Activated T-cell treated with anti-CD3 and anti-CD28 coated beads for 24 hours (primary cell): ENCODE data around the gene SH3BP5.

Experiments used
- DNase-seq: peaks from one replicate; pipeline ENCODE4 v3.0.0-alpha.2; 2020; ENCODE audit warnings: low read depth

Gene SH3BP5

GRCh38 chr3:15276028-15276724 is 56.2 kb downstream of the SH3BP5 start:
- DNase-seq = no peak

- DNase-seq = no peak
Observed at GRCh38 chr3:15273227-15273626, 59.2 kb downstream of the SH3BP5 start.

GRCh38 chr3:15272426-15273196 is 59.8 kb downstream of the SH3BP5 start:
- DNase-seq = no peak

- peak; percentile 64 for DNase-seq
Observed at GRCh38 chr3:15271785-15272381, 60.5 kb downstream of the SH3BP5 start.

- DNase-seq = no peak
Observed at GRCh38 chr3:15271030-15271429, 61.4 kb downstream of the SH3BP5 start.

GRCh38 chr3:15269091-15269989 is 63.0 kb downstream of the SH3BP5 start:
- DNase-seq = peak; percentile 81

GRCh38 chr3:15268033-15268631 is 64.3 kb downstream of the SH3BP5 start:
- DNase-seq = peak; percentile 77

GRCh38 chr3:15267502-15267901 is 64.9 kb downstream of the SH3BP5 start:
- no peak for DNase-seq

GRCh38 chr3:15266510-15267376 is 65.6 kb downstream of the SH3BP5 start:
- no peak for DNase-seq

GRCh38 chr3:15265655-15266509 is 66.5 kb downstream of the SH3BP5 start:
- DNase-seq = no peak

GRCh38 chr3:15264486-15264885 is 67.9 kb downstream of the SH3BP5 start:
- DNase-seq = no peak

GRCh38 chr3:15263926-15264325 is 68.5 kb downstream of the SH3BP5 start:
- DNase-seq = no peak

- DNase-seq = no peak
Observed at GRCh38 chr3:15263120-15263519, 69.3 kb downstream of the SH3BP5 start.

- DNase-seq = no peak
Observed at GRCh38 chr3:15262021-15262420, 70.4 kb downstream of the SH3BP5 start.

GRCh38 chr3:15261274-15261673 is 71.1 kb downstream of the SH3BP5 start:
- DNase-seq = no peak

- no peak for DNase-seq
Observed at GRCh38 chr3:15260531-15260930, 71.9 kb downstream of the SH3BP5 start.

GRCh38 chr3:15258720-15259119 is 73.7 kb downstream of the SH3BP5 start:
- no peak for DNase-seq

GRCh38 chr3:15256861-15257341 is 75.5 kb downstream of the SH3BP5 start:
- DNase-seq = no peak

GRCh38 chr3:15255215-15255614 is 77.2 kb downstream of the SH3BP5 start:
- no peak for DNase-seq
